HG02623 (cell line): Measurements from ENCODE around the gene MAMDC2.
"Not testable (repeated sequence)": the region's sequence is repeated elsewhere in the genome, so short reads cannot be mapped to it uniquely, and the experiment has no call there.

Experiments
- ATAC-seq: cut with Tn5 transposase; IDR thresholded peaks from one replicate; pipeline ENCODE4 v1.9.1; 2021; ENCODE audit warnings: moderate library complexity; ENCODE audit not compliant: unreplicated experiment

Gene MAMDC2

DNA sequence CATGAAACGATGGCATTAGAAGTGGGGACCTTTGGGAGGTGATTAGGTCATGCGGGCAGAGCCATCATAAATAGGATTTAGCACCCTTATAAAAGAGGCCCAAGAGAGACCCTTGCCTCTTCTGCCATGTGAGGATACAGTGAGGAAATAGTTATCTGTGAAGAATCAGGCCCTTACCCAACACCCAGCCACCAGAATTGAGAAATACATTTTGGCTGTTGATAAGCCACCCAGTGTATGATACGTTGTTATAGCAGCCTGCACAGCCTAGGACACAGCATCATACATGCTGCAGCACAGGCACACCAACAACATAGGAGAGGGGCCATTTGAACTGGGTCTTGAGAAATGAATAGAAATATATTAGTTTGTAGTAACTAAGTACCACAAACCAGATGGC, 8.0 kb upstream of the MAMDC2 start:
- ATAC-seq, result no peak

- no peak for ATAC-seq
Observed at GRCh38 chr9:70036641-70037040, 7.0 kb upstream of the MAMDC2 start.

DNA sequence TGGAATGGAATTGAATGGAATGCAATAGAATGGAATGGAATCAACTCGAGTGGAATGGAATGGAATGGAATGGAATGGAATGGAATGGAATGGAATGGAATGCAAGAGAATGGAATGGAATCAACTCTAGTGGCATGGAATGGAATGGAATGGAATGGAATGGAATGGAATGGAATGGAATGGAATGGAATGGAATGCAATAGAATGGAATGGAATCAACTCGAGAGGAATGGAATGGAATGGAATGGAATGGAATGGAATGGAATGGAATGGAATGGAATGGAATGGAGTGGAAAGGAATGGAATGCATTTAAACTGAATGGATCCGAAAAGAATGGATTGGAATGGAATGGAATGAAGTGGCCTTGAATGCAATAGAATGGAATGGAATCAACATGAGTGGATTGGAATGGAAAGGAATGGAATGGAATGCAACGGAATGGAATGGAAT, 5.5 kb upstream of the MAMDC2 start:
- not testable (repeated sequence) for ATAC-seq

DNA sequence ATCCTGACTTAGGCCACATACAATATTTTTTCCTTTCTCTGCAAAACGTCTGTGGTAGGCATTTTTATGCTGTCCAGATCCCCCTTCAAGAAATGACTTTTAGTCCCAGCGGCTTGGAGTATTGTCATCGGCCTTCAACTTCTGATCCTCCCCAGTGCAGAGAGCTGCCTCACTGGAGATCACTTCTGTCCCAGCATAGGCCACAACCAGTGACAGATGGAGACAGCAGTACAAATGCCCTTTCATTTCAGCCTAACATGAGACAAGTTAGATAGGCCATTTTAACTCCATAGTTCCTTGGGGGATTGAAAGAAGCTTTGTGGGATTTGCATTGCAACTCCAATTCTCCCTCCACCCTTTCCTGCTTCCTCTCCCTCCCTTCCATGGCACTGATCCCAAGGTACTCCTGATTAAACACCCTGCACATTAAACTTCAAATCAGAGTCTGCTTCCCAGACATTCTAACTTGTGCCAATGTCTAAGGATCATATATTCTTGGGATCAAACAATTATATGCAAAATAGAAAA, 3.2 kb upstream of the MAMDC2 start:
- no peak for ATAC-seq

DNA sequence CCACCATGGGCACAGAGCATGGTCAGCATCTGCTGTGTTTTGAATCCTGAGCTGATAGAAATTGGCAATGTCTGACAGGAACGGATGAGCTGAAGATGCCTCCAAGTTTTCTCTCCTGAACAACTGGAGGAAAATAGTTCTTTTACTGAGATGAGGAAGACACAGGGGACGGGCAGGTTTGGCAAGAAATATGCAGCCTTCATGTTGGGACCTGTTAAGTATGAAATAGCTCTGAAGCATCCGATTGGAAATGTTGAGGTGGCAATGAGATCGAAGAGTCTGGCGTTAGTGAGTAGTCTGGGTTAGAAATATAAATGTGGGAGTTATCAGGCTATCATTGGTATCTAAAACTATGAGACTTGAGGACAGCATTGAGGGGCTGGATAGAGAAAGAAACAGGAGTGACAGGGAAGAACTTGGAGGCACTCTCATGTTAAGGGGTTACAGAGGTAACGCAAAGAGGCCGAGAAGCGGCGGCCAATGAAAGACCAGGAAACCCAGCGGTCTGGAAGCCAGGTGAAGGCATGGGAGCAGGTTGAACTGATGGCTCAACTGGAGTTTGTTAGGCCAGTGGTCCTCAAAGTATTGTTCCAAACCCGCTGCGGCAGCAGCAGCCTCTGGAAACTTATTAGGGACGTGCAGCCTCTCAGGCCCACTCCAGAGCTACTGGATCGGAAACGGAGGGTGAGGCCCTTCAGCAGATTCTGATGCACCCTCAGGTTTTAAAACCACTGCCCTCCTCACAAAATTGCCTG, 1.0 kb upstream of the MAMDC2 start:
- ATAC-seq, result no peak

- ATAC-seq, result no peak
Observed at GRCh38 chr9:70043285-70043684, 363 bp upstream of the MAMDC2 start.

- ATAC-seq, result no peak
Observed at GRCh38 chr9:70044490-70045307, 1.1 kb downstream of the MAMDC2 start.

DNA sequence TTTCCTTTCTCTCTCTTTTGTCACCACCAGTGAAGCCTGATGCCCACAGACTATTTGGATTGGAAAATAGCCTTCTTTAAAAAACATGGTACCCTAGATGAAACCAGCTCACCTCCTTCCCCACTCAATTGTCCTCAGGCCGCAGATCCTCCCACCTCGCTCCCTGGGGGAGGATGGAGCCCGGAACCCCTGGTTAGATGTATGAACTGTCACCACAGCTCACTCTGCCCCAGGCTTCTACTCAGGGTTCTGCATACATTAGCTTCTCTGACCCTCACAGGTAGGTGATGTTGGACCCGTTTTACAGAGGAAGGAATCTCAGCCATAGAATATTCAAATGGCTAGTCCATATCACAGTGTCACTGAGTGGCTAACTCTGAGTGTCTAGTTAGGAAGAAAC, 1.8 kb downstream of the MAMDC2 start:
- ATAC-seq, result no peak

DNA sequence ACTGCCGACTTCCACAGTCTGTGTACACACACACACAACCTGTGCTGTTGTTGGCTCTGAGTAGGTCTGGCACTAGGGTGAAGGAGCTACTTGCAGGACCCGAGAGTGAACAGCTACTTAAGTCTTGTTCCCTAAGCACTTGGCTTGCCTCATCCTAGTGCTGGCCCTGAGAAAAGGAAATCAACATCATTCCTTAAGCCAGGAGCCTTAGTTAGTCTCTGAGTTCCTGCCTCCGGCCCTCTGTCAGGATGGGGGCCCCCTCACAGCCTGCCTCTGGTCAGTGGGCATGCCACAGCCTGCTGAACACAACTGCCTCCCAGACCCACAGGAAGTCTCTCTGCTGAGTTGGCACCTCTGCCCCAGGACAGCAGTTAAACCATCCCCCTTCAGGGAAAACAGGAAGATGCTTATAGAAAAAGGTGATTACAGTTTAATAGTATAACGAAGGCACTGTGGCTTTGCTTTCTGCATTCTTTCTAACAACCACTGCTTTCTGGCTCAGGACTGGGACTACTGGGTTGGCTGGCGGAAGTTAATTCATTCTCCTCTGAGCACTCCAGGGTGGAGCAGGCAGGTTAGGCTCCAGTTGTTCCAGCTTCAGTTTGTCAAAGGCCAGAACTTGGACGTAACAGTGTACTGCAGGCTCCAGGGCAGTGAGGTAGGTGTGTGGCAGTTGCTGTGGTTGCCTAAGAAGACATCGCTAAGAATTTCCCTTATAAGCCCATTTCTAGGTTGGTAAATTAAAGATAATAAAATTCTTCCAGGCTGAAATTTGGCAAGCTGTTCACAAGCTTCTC, 2.8 kb downstream of the MAMDC2 start:
- no peak for ATAC-seq

GRCh38 chr9:70049236-70049635, 5.6 kb downstream of the MAMDC2 start:
- no peak for ATAC-seq

- ATAC-seq, result no peak
Observed at GRCh38 chr9:70049672-70050271, 6.1 kb downstream of the MAMDC2 start.

GRCh38 chr9:70052768-70053167, 9.1 kb downstream of the MAMDC2 start:
- ATAC-seq, result no peak

- ATAC-seq, result no peak
Observed at GRCh38 chr9:70053864-70054263, 10.2 kb downstream of the MAMDC2 start.

GRCh38 chr9:70054521-70054920, 10.9 kb downstream of the MAMDC2 start:
- ATAC-seq, result no peak

DNA sequence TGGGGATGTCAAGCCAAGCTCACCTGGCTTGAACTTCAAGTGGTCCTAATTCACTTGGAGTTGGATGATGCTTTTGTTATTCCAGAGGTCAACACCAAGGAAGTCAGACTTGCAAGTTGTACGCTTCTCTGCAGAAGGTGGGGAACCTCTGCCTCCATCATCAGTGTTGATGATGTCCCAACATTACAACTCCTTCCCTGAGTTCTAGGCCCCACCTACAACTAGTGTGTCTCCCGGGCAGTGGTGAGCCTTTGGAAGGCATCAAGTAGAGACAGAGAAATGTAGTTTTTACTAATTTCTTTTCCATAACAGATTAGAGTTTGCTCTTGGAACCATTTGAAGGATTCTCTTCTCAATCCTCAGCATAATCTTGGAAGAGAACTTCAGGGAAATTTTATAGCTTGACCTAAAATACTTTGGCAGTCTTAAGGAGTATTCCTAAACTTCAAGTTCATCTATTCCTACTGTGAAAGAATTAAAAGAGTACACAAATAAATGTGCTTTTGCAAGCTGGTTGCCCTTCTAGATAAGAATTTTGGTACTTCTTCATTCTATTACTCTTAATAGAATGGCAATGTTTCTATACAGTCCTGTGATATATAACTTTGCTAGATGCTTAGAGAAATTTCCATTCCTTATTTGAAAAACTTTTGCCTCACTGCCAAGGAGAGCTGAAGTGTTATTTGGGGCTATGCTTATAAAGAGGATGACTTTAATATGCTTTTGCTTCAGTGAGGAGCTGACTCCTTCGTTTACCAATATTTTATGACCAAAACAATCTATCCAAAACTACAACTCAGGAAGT, 12.0 kb downstream of the MAMDC2 start:
- no peak for ATAC-seq

DNA sequence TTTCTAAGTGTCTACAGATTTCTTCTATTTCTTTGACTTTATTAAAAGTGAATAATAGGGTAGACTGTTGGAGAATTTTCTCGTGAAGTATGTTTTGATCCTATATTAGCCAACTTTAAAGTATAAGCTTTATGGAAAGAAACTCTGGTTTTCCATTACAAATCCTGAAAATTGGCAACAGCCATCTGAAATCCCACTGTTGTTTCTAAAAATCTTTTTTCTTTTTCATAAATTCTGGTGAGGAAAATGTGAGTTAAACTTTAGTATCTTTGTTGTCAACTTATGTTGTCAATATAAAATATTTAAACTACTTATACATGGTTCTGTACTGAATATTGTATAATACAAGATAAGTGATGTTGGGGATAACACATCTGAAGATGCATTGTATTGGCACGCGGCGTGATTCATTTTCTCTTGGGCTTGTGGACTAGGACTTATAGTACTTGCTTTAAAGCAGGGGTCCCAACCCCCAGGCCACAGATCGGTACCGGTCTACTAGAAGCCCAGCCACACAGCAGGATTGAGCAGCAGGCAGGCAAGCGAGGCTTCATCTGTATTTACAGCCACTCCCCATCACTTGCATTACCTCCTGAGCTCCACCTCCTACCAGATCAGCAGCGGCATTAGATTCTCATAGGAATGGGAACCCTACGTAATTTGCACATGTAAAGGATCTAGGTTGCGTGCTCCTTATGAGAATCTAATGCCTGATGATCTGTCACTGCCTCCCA, 12.7 kb downstream of the MAMDC2 start:
- ATAC-seq, result no peak

DNA sequence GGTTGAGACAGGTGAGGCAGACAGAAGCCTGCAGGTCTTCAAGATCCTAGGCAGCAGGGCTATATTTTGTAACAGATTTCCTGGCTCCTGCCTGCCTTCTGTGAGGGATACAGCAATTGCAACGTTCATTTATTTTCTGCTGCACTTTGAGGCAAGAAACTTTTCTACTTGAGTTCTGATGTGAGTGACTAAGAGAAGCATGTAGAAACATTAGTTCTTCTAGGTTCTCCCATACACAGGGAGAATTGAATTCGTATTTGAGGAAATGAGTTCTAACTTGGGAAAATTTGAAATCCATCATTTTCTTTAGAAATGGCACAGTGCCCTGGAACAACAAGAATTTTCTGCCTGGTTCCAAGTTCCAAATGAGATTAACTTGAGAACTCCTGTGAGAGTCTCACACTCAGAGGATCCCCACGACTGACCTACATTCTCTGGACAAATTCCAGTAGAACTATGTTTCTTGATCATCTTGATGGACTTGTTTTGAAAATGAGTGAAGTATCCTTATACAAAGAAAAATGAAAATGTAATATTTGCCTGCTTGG, 15.0 kb downstream of the MAMDC2 start:
- no peak for ATAC-seq

- ATAC-seq, result no peak
Observed at GRCh38 chr9:70060148-70060882, 16.7 kb downstream of the MAMDC2 start.
